ENCODE data around the gene GBF1. TPM values are rescaled to one million over a fixed set of nuclear protein-coding genes. Genes with fewer than 3 reads are reported as not detected.
A peak's percentile ranks its signal among the peaks of the same experiment; 100 is the strongest.

Gene GBF1
- total RNA-seq, 1 experiment from 2014 or later, result 28.3 TPM

- H3K4me3 ChIP-seq, result no peak overlapping the region
- no peaks in the 10 kb centered on the region for H3K4me1 ChIP-seq (replicated peaks; ENCODE audit: insufficient read depth)
- ChIA-PET CTCF (interaction anchor here (0.6 to 0.7 kb wide), 2 partner anchors 11 to 37 kb away, joined by 4 to 5 read pairs; no protein-coding TSS in a partner anchor), POLR2A (ENCODE audit: unreplicated experiment) (interaction anchor here (0.5 kb wide), 1 partner anchor 159 kb away, joined by 3 read pairs; no protein-coding TSS in a partner anchor)
- TF ChIP-seq EZH2 (IDR thresholded peaks at IDR 0.05; ENCODE audit: low read depth), result no peak
- H3K79me2 ChIP-seq (ENCODE audit: low read depth), result no peaks in the 10 kb centered on the region
- H3K27me3 ChIP-seq (ENCODE audit: insufficient read depth, low read depth), result no peaks in the 10 kb centered on the region
- H4K20me1 ChIP-seq (ENCODE audit: insufficient read depth), result no peaks in the 10 kb centered on the region
- no peak overlapping the region for H3K27ac ChIP-seq
- no peaks in the 10 kb centered on the region for H3K36me3 ChIP-seq (ENCODE audit: low read depth)
- peaks cover 3% of the 10 kb centered on the region; the same call in 1 of the 2 replicates for H3F3A ChIP-seq (ENCODE audit: insufficient read depth, low read depth)
- H3K9me3 ChIP-seq (ENCODE audit: insufficient read depth, low read depth), result no peaks in the 10 kb centered on the region
- H3K9me2 ChIP-seq (ENCODE audit: insufficient read depth), result no peaks in the 10 kb centered on the region
- DNase-seq, result no peak
- BruUV-seq (replicated peaks), result no TSS peak
- no peak overlapping the region for H3K4me2 ChIP-seq
- no peak overlapping the region for H2AFZ ChIP-seq
- intact Hi-C loops (cut with micrococcal nuclease; ENCODE audit: unreplicated experiment), result loop anchor here (5.0 to 10.0 kb wide), 2 partner anchors 87 to 255 kb away; partner anchors contain the start of gene TRIM8
Observed at GRCh38 chr10:102389894-102390293, 144.6 kb downstream of the GBF1 start.

GRCh38 chr10:102392306-102392705 lies 147.0 kb downstream of the GBF1 start:
- intact Hi-C loops (cut with micrococcal nuclease; ENCODE audit: unreplicated experiment), result loop anchor here (5.0 to 10.0 kb wide), 2 partner anchors 85 to 252 kb away; partner anchors contain the start of gene TRIM8
- no peak for TF ChIP-seq EZH2 (IDR thresholded peaks at IDR 0.05; ENCODE audit: low read depth)
- TF ChIP-seq CTCF (conservative IDR thresholded peaks at IDR 0.05), result no peak
- BruUV-seq (replicated peaks), result no TSS peak

GRCh38 chr10:102393411-102394078 lies 148.2 kb downstream of the GBF1 start:
- DNase-seq, result no peak
- no peaks in the 10 kb centered on the region for H4K20me1 ChIP-seq (ENCODE audit: insufficient read depth)
- no peaks in the 10 kb centered on the region for H3K9me3 ChIP-seq (ENCODE audit: insufficient read depth, low read depth)
- H3K36me3 ChIP-seq (ENCODE audit: low read depth), result no peaks in the 10 kb centered on the region
- TF ChIP-seq EZH2 (IDR thresholded peaks at IDR 0.05; ENCODE audit: low read depth) (no peak), CTCF (conservative IDR thresholded peaks at IDR 0.05) (no peak)
- TSS peak; percentile 69 for BruUV-seq (replicated peaks)
- ChIA-PET POLR2A (ENCODE audit: unreplicated experiment) (no interaction called here), CTCF (interaction anchor here (0.6 to 0.7 kb wide), 2 partner anchors 29 to 164 kb away, joined by 3 to 14 read pairs; no protein-coding TSS in a partner anchor)
- H3K27ac ChIP-seq, result no peak overlapping the region
- H3K27me3 ChIP-seq (ENCODE audit: insufficient read depth, low read depth), result no peaks in the 10 kb centered on the region
- peak overlapping the region; percentile 95 for H3K4me2 ChIP-seq
- no peaks in the 10 kb centered on the region; the same call in 1 of the 2 replicates for H3F3A ChIP-seq (ENCODE audit: insufficient read depth, low read depth)
- H3K9me2 ChIP-seq (ENCODE audit: insufficient read depth), result no peaks in the 10 kb centered on the region
- H3K4me1 ChIP-seq (replicated peaks; ENCODE audit: insufficient read depth), result 0 out of 2 replicates have a peak, but pooled peaks cover 6% of the 10 kb centered on the region
- H3K79me2 ChIP-seq (ENCODE audit: low read depth), result peaks cover 5% of the 10 kb centered on the region; the same call in 1 of the 2 replicates
- H3K4me3 ChIP-seq, result peak overlapping the region; percentile 77; the same call in 1 of the 2 replicates
- H2AFZ ChIP-seq, result peak overlapping the region; percentile 83
- intact Hi-C loops (cut with micrococcal nuclease; ENCODE audit: unreplicated experiment), result loop anchor here (1.0 to 10.0 kb wide), 4 partner anchors 25 to 251 kb away; partner anchors contain the start of gene TRIM8

More at GRCh38 chr10:102392306-102392705, 147.0 kb downstream of the GBF1 start:
- Histone ChIP-seq H3K9me3 (ENCODE audit: insufficient read depth, low read depth) (no peaks in the 10 kb centered on the region), H3K4me2 (no peak overlapping the region), H3K4me1 (replicated peaks; ENCODE audit: insufficient read depth) (0 out of 2 replicates have a peak, but pooled peaks cover 6% of the 10 kb centered on the region), H2AFZ (no peak overlapping the region), H3K27me3 (ENCODE audit: insufficient read depth, low read depth) (no peaks in the 10 kb centered on the region), H3K9me2 (ENCODE audit: insufficient read depth) (no peaks in the 10 kb centered on the region), H3K36me3 (ENCODE audit: low read depth) (no peaks in the 10 kb centered on the region), H3K27ac (no peak overlapping the region), H3F3A (ENCODE audit: insufficient read depth, low read depth) (no peaks in the 10 kb centered on the region; the same call in 1 of the 2 replicates), H3K4me3 (no peak overlapping the region), H4K20me1 (ENCODE audit: insufficient read depth) (no peaks in the 10 kb centered on the region), H3K79me2 (ENCODE audit: low read depth) (peaks cover 5% of the 10 kb centered on the region; the same call in 1 of the 2 replicates)
- POLR2A ChIA-PET (ENCODE audit: unreplicated experiment), result no interaction called here
- no peak for DNase-seq
- CTCF ChIA-PET, result interaction anchor here (0.7 kb wide), 1 partner anchor 164 kb away, joined by 3 read pairs; no protein-coding TSS in a partner anchor
